ENCODE measurements around the gene ARFGAP3. TPM values are rescaled to one million over a fixed set of nuclear protein-coding genes. Genes with fewer than 3 reads are reported as not detected.

ARFGAP3 gene
- total and polyA plus RNA-seq, 2 experiments from 2014 or later, result 53.7 to 89.5 TPM

GRCh38 chr22:42871146-42872050 is 14.3 kb upstream of the ARFGAP3 start:
- Histone ChIP-seq H4K20me1 (ENCODE audit: insufficient read depth, poor library complexity, severe bottlenecking) (no peaks in the 10 kb centered on the region), H3K79me2 (no peaks in the 10 kb centered on the region), H3K4me1 (ENCODE audit: insufficient read depth) (peaks cover 3% of the 10 kb centered on the region), H3K4me3 (no peak overlapping the region), H2AFZ (no peak overlapping the region), H3K9me3 (ENCODE audit: low read depth) (no peaks in the 10 kb centered on the region), H3K4me2 (no peak overlapping the region), H3K36me3 (replicated peaks; ENCODE audit: insufficient read depth, low read depth) (no peaks in the 10 kb centered on the region), H3K27ac (no peak overlapping the region), H3K9me2 (replicated peaks; ENCODE audit: insufficient read depth) (no peaks in the 10 kb centered on the region), H3K27me3 (no peaks in the 10 kb centered on the region)
- DNase-seq (ENCODE audit: low spot score), result no peak
- 94% methylated on average over 31 of the region's 31 CpGs for WGBS (ENCODE audit: low lambda C conversion rate, missing lambda C conversion rate)
- TF ChIP-seq EZH2 (IDR thresholded peaks at IDR 0.05; ENCODE audit: borderline replicate concordance) (no peak), CTCF (IDR thresholded peaks at IDR 0.05; ENCODE audit: poor library complexity) (no peak), EZH2phosphoT487 (IDR thresholded peaks at IDR 0.05; ENCODE audit: low read depth, severe bottlenecking, unreplicated experiment) (no peak)

GRCh38 chr22:42869888-42870480 is 12.9 kb upstream of the ARFGAP3 start:
- no peak overlapping the region for H3K27ac ChIP-seq
- no peak for DNase-seq (ENCODE audit: low spot score)
- TF ChIP-seq EZH2 (IDR thresholded peaks at IDR 0.05; ENCODE audit: borderline replicate concordance), result no peak
- TF ChIP-seq EZH2phosphoT487 (IDR thresholded peaks at IDR 0.05; ENCODE audit: low read depth, severe bottlenecking, unreplicated experiment), result no peak
- TF ChIP-seq CTCF (IDR thresholded peaks at IDR 0.05; ENCODE audit: poor library complexity), result no peak
- 92% methylated on average over 32 of the region's 33 CpGs for WGBS (ENCODE audit: low lambda C conversion rate, missing lambda C conversion rate)
- H2AFZ ChIP-seq, result no peak overlapping the region
- no peaks in the 10 kb centered on the region for H3K79me2 ChIP-seq
- H3K4me1 ChIP-seq (ENCODE audit: insufficient read depth), result peaks cover 3% of the 10 kb centered on the region
- no peaks in the 10 kb centered on the region for H3K9me3 ChIP-seq (ENCODE audit: low read depth)
- no peaks in the 10 kb centered on the region for H4K20me1 ChIP-seq (ENCODE audit: insufficient read depth, poor library complexity, severe bottlenecking)
- H3K9me2 ChIP-seq (replicated peaks; ENCODE audit: insufficient read depth), result no peaks in the 10 kb centered on the region
- no peaks in the 10 kb centered on the region for H3K36me3 ChIP-seq (replicated peaks; ENCODE audit: insufficient read depth, low read depth)
- no peaks in the 10 kb centered on the region for H3K27me3 ChIP-seq
- no peak overlapping the region for H3K4me2 ChIP-seq
- no peak overlapping the region for H3K4me3 ChIP-seq

GRCh38 chr22:42869463-42869862 is 12.4 kb upstream of the ARFGAP3 start:
- no peak for DNase-seq (ENCODE audit: low spot score)
- Histone ChIP-seq H3K27ac (no peak overlapping the region), H2AFZ (no peak overlapping the region), H3K4me1 (ENCODE audit: insufficient read depth) (peaks cover 3% of the 10 kb centered on the region), H3K9me2 (replicated peaks; ENCODE audit: insufficient read depth) (no peaks in the 10 kb centered on the region), H3K79me2 (no peaks in the 10 kb centered on the region), H3K4me3 (no peak overlapping the region), H3K4me2 (no peak overlapping the region), H3K9me3 (ENCODE audit: low read depth) (no peaks in the 10 kb centered on the region), H4K20me1 (ENCODE audit: insufficient read depth, poor library complexity, severe bottlenecking) (no peaks in the 10 kb centered on the region), H3K27me3 (no peaks in the 10 kb centered on the region), H3K36me3 (replicated peaks; ENCODE audit: insufficient read depth, low read depth) (no peaks in the 10 kb centered on the region)
- no peak for TF ChIP-seq CTCF (IDR thresholded peaks at IDR 0.05; ENCODE audit: poor library complexity)
- TF ChIP-seq EZH2 (IDR thresholded peaks at IDR 0.05; ENCODE audit: borderline replicate concordance), result no peak
- no peak for TF ChIP-seq EZH2phosphoT487 (IDR thresholded peaks at IDR 0.05; ENCODE audit: low read depth, severe bottlenecking, unreplicated experiment)
- WGBS (ENCODE audit: low lambda C conversion rate, missing lambda C conversion rate), result 96% methylated on average over 8 of the region's 8 CpGs
